GM12878 (cell line): ENCODE results near the gene MMP7. TPM values are rescaled to one million over a fixed set of nuclear protein-coding genes. Genes with fewer than 3 reads are reported as not detected.

ENCODE experiments used
- ATAC-seq: fragments of 200-7000 bp; cut with Tn5 transposase; 3 replicates; pipeline ENCODE4 v1.9.1; 2020; ENCODE audit warnings: mild to moderate bottlenecking, moderate library complexity
- BruUV-seq: library from RNA; stranded (reverse); fragments of 400-500 nt; replicated peaks from 2 replicates; lab custom pipeline; 2021; lab: Mats Ljungman, UMichigan
- CTCF ChIA-PET: fragments of 300-600 bp; sonication (Branson Sonifier 250); formaldehyde crosslinking; extraction: SDS; loops from one replicate; lab custom pipeline; 2021; ENCODE audit warnings: inconsistent platforms; lab: Yijun Ruan, JAX
- POLR2A ChIA-PET: fragments of 350-600 bp; formaldehyde crosslinking; extraction: SDS; loops from one replicate; lab custom pipeline; 2021; ENCODE audit warnings: inconsistent platforms; lab: Charles Lee
- RAD21 ChIA-PET: fragments of 300-600 bp; sonication (Branson Sonifier 250); formaldehyde crosslinking; loops from one replicate; lab custom pipeline; 2023; ENCODE audit warnings: antibody characterized with exemption; ENCODE audit not compliant: unreplicated experiment; lab: Charles Lee
- SMC1A ChIA-PET: fragments of 300-600 bp; sonication (Branson Sonifier 250); formaldehyde crosslinking; loops from one replicate; lab custom pipeline; 2023; ENCODE audit not compliant: unreplicated experiment, uncharacterized antibody; lab: Charles Lee
- DNase-seq: peaks from one replicate; pipeline ENCODE4 v3.0.0-alpha.2; 2011; ENCODE audit warnings: low read depth, low spot score
- FAIRE-seq: peaks from 3 replicates; lab custom pipeline; 2011; peaks lifted over from hg19 to GRCh38; lab: Jason Lieb, UNC
- H2AFZ ChIP-seq: 2 replicates; pipeline ENCODE4 v1.6.0; 2011; ENCODE audit warnings: low read depth, low read length, control low read depth; ENCODE audit not compliant: control insufficient read depth
- H3K27ac ChIP-seq: 2 replicates; pipeline ENCODE4 v1.5.1; 2011; ENCODE audit warnings: control low read depth; ENCODE audit not compliant: control insufficient read depth, insufficient read depth
- H3K27me3 ChIP-seq, 2 experiments: replicated peaks in 1 of 2; 2 replicates each; pipeline versions ENCODE4 v1.6.0 to v1.6.1; 2011; ENCODE audit warnings: low read length in 1 of 2; ENCODE audit not compliant: control insufficient read depth in 2 of 2, insufficient read depth in 2 of 2
- H3K36me3 ChIP-seq, 2 experiments: 2 replicates each; pipeline ENCODE4 v1.5.1; 2011; ENCODE audit warnings: low read length in 1 of 2; ENCODE audit not compliant: control insufficient read depth in 2 of 2, insufficient read depth in 2 of 2
- H3K4me1 ChIP-seq: 2 replicates; pipeline ENCODE4 v1.6.1; 2011; ENCODE audit warnings: mild to moderate bottlenecking, low read length, moderate library complexity, mixed read lengths; ENCODE audit not compliant: control insufficient read depth, insufficient read depth
- H3K4me2 ChIP-seq: 2 replicates; pipeline ENCODE4 v1.6.0; 2011; ENCODE audit warnings: control low read depth; ENCODE audit not compliant: control insufficient read depth, insufficient read depth
- H3K4me3 ChIP-seq: fragments of 200-600 bp; sonication (generic); 2 replicates; pipeline ENCODE4 v1.5.1; 2016
- H3K79me2 ChIP-seq: 2 replicates; pipeline ENCODE4 v1.6.0; 2011; ENCODE audit warnings: low read length; ENCODE audit not compliant: control insufficient read depth, insufficient read depth
- H3K9ac ChIP-seq: 2 replicates; pipeline ENCODE4 v1.8.0; 2011; ENCODE audit warnings: low read length, control low read depth, mixed read lengths; ENCODE audit not compliant: control insufficient read depth, insufficient read depth
- H3K9me3 ChIP-seq: replicated peaks from 3 replicates; pipeline ENCODE4 v1.5.1; 2011; ENCODE audit warnings: mild to moderate bottlenecking, low read length; ENCODE audit not compliant: control insufficient read depth, insufficient read depth
- H4K20me1 ChIP-seq: 2 replicates; pipeline ENCODE4 v1.6.0; 2011; ENCODE audit not compliant: control insufficient read depth, insufficient read depth
- ATF3 ChIP-seq: IDR thresholded peaks from 2 replicates; pipeline ENCODE4 v1.6.1; 2011; ENCODE audit warnings: low read depth, mild to moderate bottlenecking, low read length, moderate library complexity, borderline replicate concordance; ENCODE audit errors: extremely low read depth
- BMI1 ChIP-seq: fragments of 450-650 bp; IDR thresholded peaks from 2 replicates; pipeline ENCODE4 v1.6.1; 2016; ENCODE audit warnings: mild to moderate bottlenecking, moderate library complexity, borderline replicate concordance
- BRCA1 ChIP-seq: IDR thresholded peaks from 2 replicates; pipeline ENCODE4 v1.6.1; 2011; ENCODE audit warnings: low read depth, low read length, improper control_type of control experiment
- NR2C2 ChIP-seq: IDR thresholded peaks from 2 replicates; pipeline ENCODE4 v1.6.1; 2011; ENCODE audit warnings: borderline replicate concordance, low read depth; ENCODE audit not compliant: control insufficient read depth, insufficient read length
- ZNF384 ChIP-seq: IDR thresholded peaks from 2 replicates; pipeline ENCODE4 v1.6.1; 2012; ENCODE audit warnings: low read depth, mild to moderate bottlenecking, low read length, improper control_type of control experiment, borderline replicate concordance
- WGBS: methylation state at CpG from one replicate; pipeline ENCODE4 v1.1.6; 2016; ENCODE audit warnings: low lambda C conversion rate; ENCODE audit not compliant: insufficient replicate concordance, insufficient coverage; ENCODE audit errors: missing lambda C conversion rate; 5-methylcytosine and 5-hydroxymethylcytosine counted together
- in situ Hi-C: fragments of 300-500 bp; cut with MboI; formaldehyde crosslinking; loops from 9 replicates; pipeline ENCODE4 v1.14.3; 2018; ENCODE audit warnings: mixed read lengths
- intact Hi-C: fragments of 100-400 bp; cut with micrococcal nuclease; formaldehyde crosslinking; loops from one replicate; pipeline ENCODE4 v1.14.2; 2022; ENCODE audit not compliant: unreplicated experiment
- polyA plus RNA-seq, 11 experiments: library from polyadenylated mRNA; depleted of rRNA in 4 of 11; unstranded in 6 of 11; stranded (reverse) in 5 of 11; fragments of >200 nt; fragmentation: Nextera tagmentation in 4 of 11; fragmentation: Illumina TruSeq in 1 of 11; extraction: Ambion mirVana in 4 of 11; extraction: Trizol in 1 of 11; gene quantifications; 1 replicate in 1 of 11; 2 replicates in 10 of 11; pipeline versions ENCODE4 v1.2.1 to v1.2.3, GENCODE V29; 2011 to 2016; ENCODE audit warnings: inconsistent platforms in 2 of 11, missing spikeins in 2 of 11, low read depth in 1 of 11
- total RNA-seq, 4 experiments: library from RNA; depleted of rRNA in 3 of 4; stranded (reverse); fragments of >200 nt in 3 of 4; fragmentation: Illumina TruSeq in 1 of 4; extraction: Trizol in 1 of 4; gene quantifications; 2 replicates each; pipeline versions ENCODE4 v1.2.1 to v1.2.3, GENCODE V29; 2013 to 2021
- TF ChIP-seq, protein P1 (sequence below): fragments of 450-650 bp; IDR thresholded peaks from 2 replicates; pipeline ENCODE4 v1.6.1; 2017; ENCODE audit warnings: mild to moderate bottlenecking, low read depth, inconsistent platforms; ENCODE audit not compliant: poor library complexity, severe bottlenecking
- TF ChIP-seq, protein P2 (sequence below): fragments of 450-650 bp; IDR thresholded peaks from 2 replicates; pipeline ENCODE4 v1.6.1; 2017; ENCODE audit warnings: low read depth, mild to moderate bottlenecking, moderate library complexity

The MMP7 gene
- total and polyA plus RNA-seq, 10 of the 15 experiments (the other 5 are each of a cell fraction or from before 2014, with no cell fraction given), result 0.63 to 18.0 (median 1.1) TPM

DNA sequence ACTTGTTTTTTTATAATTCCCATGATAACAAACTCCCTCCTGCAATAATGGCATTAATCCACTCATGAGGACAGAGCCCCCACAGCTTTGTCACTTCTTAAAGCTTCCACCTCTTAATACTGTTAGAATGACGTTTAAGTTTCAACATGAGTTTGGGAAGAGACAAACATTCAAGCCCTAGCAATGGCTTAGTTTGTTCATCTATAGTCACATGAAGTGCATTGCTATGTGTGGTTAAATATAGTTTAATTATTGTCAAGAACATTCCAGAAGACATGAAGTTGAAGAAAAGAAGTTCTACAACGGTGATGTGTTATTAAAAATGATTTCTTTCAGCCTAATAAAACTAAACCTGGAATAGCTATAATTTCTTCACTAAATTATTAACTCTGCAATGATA, 30.6 kb downstream of the MMP7 start:
- H3K4me2 ChIP-seq, result no peak overlapping the region
- BruUV-seq, result no TSS peak
- ChIA-PET SMC1A (interaction anchor here (0.7 to 3.8 kb wide), 29 partner anchors 9 to 220 kb away, joined by 3 to 46 read pairs (median 5); no protein-coding TSS in a partner anchor), CTCF (interaction anchor here (0.7 to 4.5 kb wide), 14 partner anchors 38 to 211 kb away, joined by 3 to 71 read pairs (median 4); no protein-coding TSS in a partner anchor), RAD21 (interaction anchor here (0.6 to 5.0 kb wide), 20 partner anchors 7 to 206 kb away, joined by 3 to 37 read pairs (median 4); no protein-coding TSS in a partner anchor), POLR2A (interaction anchor here (0.9 to 1.4 kb wide), 4 partner anchors 9 to 112 kb away, joined by 3 to 6 read pairs (median 4); no protein-coding TSS in a partner anchor)
- H3K4me3 ChIP-seq, result no peak overlapping the region
- intact Hi-C loops (no loop called here), in situ Hi-C loops (loop anchor here (25.0 kb wide), 1 partner anchor 113 kb away; no protein-coding TSS in a partner anchor)
- H3K4me1 ChIP-seq, result no peaks in the 10 kb centered on the region
- no peak for FAIRE-seq
- no peak overlapping the region for H3K27ac ChIP-seq
- H3K27me3 ChIP-seq, result 0 out of 4 replicates have a peak, but pooled peaks cover 0 to 3% of the 10 kb centered on the region in 2 experiments
- H3K36me3 ChIP-seq, result no peaks in the 10 kb centered on the region
- no peaks in the 10 kb centered on the region for H3K9me3 ChIP-seq
- H2AFZ ChIP-seq, result no peak overlapping the region
- no peak overlapping the region for H3K9ac ChIP-seq
- H4K20me1 ChIP-seq, result no peaks in the 10 kb centered on the region
- DNase-seq, result no peak
- TF ChIP-seq, protein P1, sequence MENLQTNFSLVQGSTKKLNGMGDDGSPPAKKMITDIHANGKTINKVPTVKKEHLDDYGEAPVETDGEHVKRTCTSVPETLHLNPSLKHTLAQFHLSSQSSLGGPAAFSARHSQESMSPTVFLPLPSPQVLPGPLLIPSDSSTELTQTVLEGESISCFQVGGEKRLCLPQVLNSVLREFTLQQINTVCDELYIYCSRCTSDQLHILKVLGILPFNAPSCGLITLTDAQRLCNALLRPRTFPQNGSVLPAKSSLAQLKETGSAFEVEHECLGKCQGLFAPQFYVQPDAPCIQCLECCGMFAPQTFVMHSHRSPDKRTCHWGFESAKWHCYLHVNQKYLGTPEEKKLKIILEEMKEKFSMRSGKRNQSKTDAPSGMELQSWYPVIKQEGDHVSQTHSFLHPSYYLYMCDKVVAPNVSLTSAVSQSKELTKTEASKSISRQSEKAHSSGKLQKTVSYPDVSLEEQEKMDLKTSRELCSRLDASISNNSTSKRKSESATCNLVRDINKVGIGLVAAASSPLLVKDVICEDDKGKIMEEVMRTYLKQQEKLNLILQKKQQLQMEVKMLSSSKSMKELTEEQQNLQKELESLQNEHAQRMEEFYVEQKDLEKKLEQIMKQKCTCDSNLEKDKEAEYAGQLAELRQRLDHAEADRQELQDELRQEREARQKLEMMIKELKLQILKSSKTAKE, result no peak
- TF ChIP-seq ATF3 (no peak), BRCA1 (no peak), BMI1 (no peak), ZNF384 (no peak), NR2C2 (no peak)
- TF ChIP-seq, protein P2, sequence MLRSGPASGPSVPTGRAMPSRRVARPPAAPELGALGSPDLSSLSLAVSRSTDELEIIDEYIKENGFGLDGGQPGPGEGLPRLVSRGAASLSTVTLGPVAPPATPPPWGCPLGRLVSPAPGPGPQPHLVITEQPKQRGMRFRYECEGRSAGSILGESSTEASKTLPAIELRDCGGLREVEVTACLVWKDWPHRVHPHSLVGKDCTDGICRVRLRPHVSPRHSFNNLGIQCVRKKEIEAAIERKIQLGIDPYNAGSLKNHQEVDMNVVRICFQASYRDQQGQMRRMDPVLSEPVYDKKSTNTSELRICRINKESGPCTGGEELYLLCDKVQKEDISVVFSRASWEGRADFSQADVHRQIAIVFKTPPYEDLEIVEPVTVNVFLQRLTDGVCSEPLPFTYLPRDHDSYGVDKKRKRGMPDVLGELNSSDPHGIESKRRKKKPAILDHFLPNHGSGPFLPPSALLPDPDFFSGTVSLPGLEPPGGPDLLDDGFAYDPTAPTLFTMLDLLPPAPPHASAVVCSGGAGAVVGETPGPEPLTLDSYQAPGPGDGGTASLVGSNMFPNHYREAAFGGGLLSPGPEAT, result no peak
- ATAC-seq, result no peak
- H3K79me2 ChIP-seq, result no peaks in the 10 kb centered on the region
- 22% methylated on average over 2 of the region's 2 CpGs for WGBS
